Body of pancreas (tissue), 4 donors: ENCODE data around the gene SKAP1. TPM values are rescaled to one million over a fixed set of nuclear protein-coding genes. Genes with fewer than 3 reads are reported as not detected.

Source experiments
- ATAC-seq: fragments of 150-250 bp; one replicate; pipeline ENCODE4 v1.9.1; 2016
- DNase-seq, 4 donors: peaks; one replicate each; pipeline ENCODE4 v3.0.0-alpha.2; 2019
- H3K27ac ChIP-seq, 4 donors: fragments of 200-600 bp; sonication (generic); 1 replicate in 3 of 4; 2 replicates in 1 of 4; pipeline versions ENCODE4 v1.5.1 to v1.6.1; 2016 to 2019; ENCODE audit warnings: mild to moderate bottlenecking in 1 of 4, mixed read lengths in 1 of 4, moderate library complexity in 1 of 4
- H3K27me3 ChIP-seq, 2 donors: fragments of 200-600 bp; sonication (generic); one replicate each; pipeline ENCODE4 v1.6.0; 2016; ENCODE audit warnings: mild to moderate bottlenecking in 1 of 2
- H3K36me3 ChIP-seq, 2 donors: fragments of 200-600 bp; sonication (generic); replicated peaks in 1 of 2; 2 replicates each; pipeline ENCODE4 v1.5.1; 2016; ENCODE audit warnings: low read depth in 2 of 2; ENCODE audit not compliant: insufficient read depth in 1 of 2
- H3K4me1 ChIP-seq: fragments of 200-600 bp; sonication (generic); one replicate; pipeline ENCODE4 v1.6.0; 2016
- H3K4me3 ChIP-seq, 2 donors: fragments of 200-600 bp; sonication (generic); 1 replicate in 1 of 2; 2 replicates in 1 of 2; pipeline ENCODE4 v1.5.1; 2016 to 2019
- H3K9me3 ChIP-seq, 3 donors: fragments of 200-600 bp; sonication (generic); 1 replicate in 2 of 3; 2 replicates in 1 of 3; pipeline ENCODE4 v1.5.1; 2016
- POLR2A ChIP-seq, 3 donors: fragments of 450-650 bp; IDR thresholded peaks; one replicate each; pipeline ENCODE4 v1.6.1; 2016; ENCODE audit warnings: antibody characterized with exemption in 3 of 3, mild to moderate bottlenecking in 2 of 3
- WGBS, 2 donors: methylation state at CpG; one replicate each; pipeline ENCODE4 v1.1.5; 2017; 5-methylcytosine and 5-hydroxymethylcytosine counted together
- intact Hi-C: fragments of 100-400 bp; cut with DNase I; formaldehyde crosslinking; loops from one replicate; pipeline ENCODE4 v1.15.1; 2023
- total RNA-seq, 2 donors: library from RNA; depleted of rRNA; stranded (reverse); fragments of >200 nt; gene quantifications; one replicate each; pipeline ENCODE4 v1.1.0, GENCODE V29; 2016
- TF ChIP-seq, protein P1 (sequence below), 7 experiments: fragments of 450-650 bp in 4 of 7; fragments of 200-600 bp in 3 of 7; sonication (generic) in 3 of 7; IDR thresholded peaks; one replicate each; pipeline ENCODE4 v1.5.1; 2016 to 2019; ENCODE audit warnings: antibody characterized with exemption in 7 of 7

The SKAP1 gene
- total RNA-seq, 2 donors from 2014 or later, result 0.78 to 4.0 TPM

DNA sequence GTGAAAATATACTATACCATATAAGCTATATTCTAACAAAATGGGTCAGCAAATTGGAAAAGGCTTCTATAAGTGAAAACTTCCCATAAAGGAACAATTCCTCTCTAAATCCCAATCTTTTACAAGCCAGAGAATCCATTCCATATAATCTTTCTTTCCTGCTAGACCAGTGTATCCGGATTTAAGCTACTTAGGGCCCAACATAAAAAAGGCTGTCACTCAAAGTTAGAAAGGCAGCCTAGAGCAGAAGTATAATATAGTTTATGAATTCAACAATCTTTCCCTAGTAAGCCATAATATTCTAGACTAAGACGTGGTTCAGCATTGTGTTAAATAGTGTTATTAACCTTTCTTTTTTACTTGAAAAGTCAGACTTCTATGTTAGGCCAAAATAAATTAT lies 93.0 kb downstream of the SKAP1 start:
- intact Hi-C loops, result loop anchor here (10.0 kb wide), 1 partner anchor 278 kb away; the partner anchor contains the start of genes HOXB7 and HOXB8
- H3K9me3 ChIP-seq, result no peaks in the 10 kb centered on the region
- DNase-seq, result no peak
- ATAC-seq, result no peak
- H3K27ac ChIP-seq, result no peak overlapping the region
- no peak overlapping the region for H3K4me3 ChIP-seq
- H3K4me1 ChIP-seq, result no peaks in the 10 kb centered on the region
- peaks cover 0 to 10% of the 10 kb centered on the region in 2 donors for H3K27me3 ChIP-seq
- WGBS, 2 donors, result 74 to 78% methylated on average over 2 of the region's 2 CpGs
- no peaks in the 10 kb centered on the region for H3K36me3 ChIP-seq
- TF ChIP-seq, protein P1, sequence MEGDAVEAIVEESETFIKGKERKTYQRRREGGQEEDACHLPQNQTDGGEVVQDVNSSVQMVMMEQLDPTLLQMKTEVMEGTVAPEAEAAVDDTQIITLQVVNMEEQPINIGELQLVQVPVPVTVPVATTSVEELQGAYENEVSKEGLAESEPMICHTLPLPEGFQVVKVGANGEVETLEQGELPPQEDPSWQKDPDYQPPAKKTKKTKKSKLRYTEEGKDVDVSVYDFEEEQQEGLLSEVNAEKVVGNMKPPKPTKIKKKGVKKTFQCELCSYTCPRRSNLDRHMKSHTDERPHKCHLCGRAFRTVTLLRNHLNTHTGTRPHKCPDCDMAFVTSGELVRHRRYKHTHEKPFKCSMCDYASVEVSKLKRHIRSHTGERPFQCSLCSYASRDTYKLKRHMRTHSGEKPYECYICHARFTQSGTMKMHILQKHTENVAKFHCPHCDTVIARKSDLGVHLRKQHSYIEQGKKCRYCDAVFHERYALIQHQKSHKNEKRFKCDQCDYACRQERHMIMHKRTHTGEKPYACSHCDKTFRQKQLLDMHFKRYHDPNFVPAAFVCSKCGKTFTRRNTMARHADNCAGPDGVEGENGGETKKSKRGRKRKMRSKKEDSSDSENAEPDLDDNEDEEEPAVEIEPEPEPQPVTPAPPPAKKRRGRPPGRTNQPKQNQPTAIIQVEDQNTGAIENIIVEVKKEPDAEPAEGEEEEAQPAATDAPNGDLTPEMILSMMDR (IDR thresholded peaks at IDR 0.05), result no peak
- no peak for TF ChIP-seq POLR2A (IDR thresholded peaks at IDR 0.05)

- no peak for TF ChIP-seq POLR2A (IDR thresholded peaks at IDR 0.05)
- TF ChIP-seq, protein P1 (IDR thresholded peaks at IDR 0.05), result peak; percentile 45 to 72 (median 69)
- intact Hi-C loops, result loop anchor here (10.0 kb wide), 1 partner anchor 279 kb away; the partner anchor contains the start of genes HOXB7 and HOXB8
- H3K4me1 ChIP-seq, result no peaks in the 10 kb centered on the region
- H3K36me3 ChIP-seq, result no peaks in the 10 kb centered on the region
- H3K27ac ChIP-seq, result no peak overlapping the region
- WGBS, 2 donors, result 4 to 7% methylated on average over 5 of the region's 5 CpGs
- peaks cover 0 to 10% of the 10 kb centered on the region in 2 donors for H3K27me3 ChIP-seq
- no peak overlapping the region for H3K4me3 ChIP-seq
- ATAC-seq (peak; percentile 50), DNase-seq (no peak)
- H3K9me3 ChIP-seq, result no peaks in the 10 kb centered on the region
Observed at GRCh38 chr17:48335858-48336500, 94.0 kb downstream of the SKAP1 start.

- TF ChIP-seq, protein P1 (IDR thresholded peaks at IDR 0.05), result no peak
- TF ChIP-seq POLR2A (IDR thresholded peaks at IDR 0.05), result no peak
- no peaks in the 10 kb centered on the region for H3K4me1 ChIP-seq
- no peak for DNase-seq
- ATAC-seq, result no peak
- H3K36me3 ChIP-seq, result no peaks in the 10 kb centered on the region
- H3K9me3 ChIP-seq, result no peaks in the 10 kb centered on the region
- intact Hi-C loops, result loop anchor here (10.0 kb wide), 1 partner anchor 280 kb away; the partner anchor contains the start of genes HOXB7 and HOXB8
- peaks cover 0 to 10% of the 10 kb centered on the region in 2 donors for H3K27me3 ChIP-seq
- no peak overlapping the region for H3K27ac ChIP-seq
- no peak overlapping the region for H3K4me3 ChIP-seq
Observed at GRCh38 chr17:48335146-48335784, 94.7 kb downstream of the SKAP1 start.

DNA sequence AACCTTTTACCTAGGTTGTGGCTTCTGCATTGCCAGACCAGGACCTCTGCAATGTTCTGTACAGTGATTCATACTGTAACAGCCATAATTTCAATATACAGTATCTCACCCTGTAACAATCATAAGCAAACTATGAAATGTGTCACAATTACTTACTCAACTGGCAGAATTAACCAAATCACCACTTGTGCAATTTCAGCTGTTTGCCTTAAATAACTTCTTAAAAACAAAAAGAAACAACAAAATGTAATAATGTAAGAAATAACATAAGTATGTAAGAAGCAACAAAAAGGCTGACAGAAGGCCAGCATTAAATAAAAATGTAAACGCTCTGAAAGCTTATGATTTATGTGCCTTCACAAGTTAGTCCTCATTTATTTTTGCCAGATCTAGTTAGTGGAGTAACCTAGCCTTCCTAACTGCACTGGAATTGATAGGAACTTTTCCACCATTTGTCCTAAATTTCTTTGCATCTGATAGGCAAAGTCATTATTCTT lies 96.9 kb downstream of the SKAP1 start:
- WGBS, 2 donors, result 64 to 73% methylated on average over 1 of the region's 1 CpG
- Histone ChIP-seq H3K9me3 (no peaks in the 10 kb centered on the region), H3K27me3 (peaks cover 0 to 10% of the 10 kb centered on the region in 2 donors), H3K36me3 (no peaks in the 10 kb centered on the region), H3K4me3 (no peak overlapping the region), H3K27ac (no peak overlapping the region), H3K4me1 (no peaks in the 10 kb centered on the region)
- DNase-seq (no peak), ATAC-seq (no peak)
- intact Hi-C loops, result loop anchor here (10.0 kb wide), 1 partner anchor 282 kb away; the partner anchor contains the start of genes HOXB7 and HOXB8
- no peak for TF ChIP-seq POLR2A (IDR thresholded peaks at IDR 0.05)
- TF ChIP-seq, protein P1 (IDR thresholded peaks at IDR 0.05), result no peak
